Activated CD8-positive, alpha-beta memory T cell treated with anti-CD3 and anti-CD28 coated beads for 1 hour (primary cell): ENCODE measurements around the gene CAPZA1.

ENCODE experiments used
- DNase-seq, 2 donors: peaks; one replicate each; pipeline ENCODE4 v3.0.0-alpha.2; 2020; ENCODE audit warnings: low read depth in 1 of 2; ENCODE audit errors: extremely low read depth in 1 of 2

The CAPZA1 gene

DNA sequence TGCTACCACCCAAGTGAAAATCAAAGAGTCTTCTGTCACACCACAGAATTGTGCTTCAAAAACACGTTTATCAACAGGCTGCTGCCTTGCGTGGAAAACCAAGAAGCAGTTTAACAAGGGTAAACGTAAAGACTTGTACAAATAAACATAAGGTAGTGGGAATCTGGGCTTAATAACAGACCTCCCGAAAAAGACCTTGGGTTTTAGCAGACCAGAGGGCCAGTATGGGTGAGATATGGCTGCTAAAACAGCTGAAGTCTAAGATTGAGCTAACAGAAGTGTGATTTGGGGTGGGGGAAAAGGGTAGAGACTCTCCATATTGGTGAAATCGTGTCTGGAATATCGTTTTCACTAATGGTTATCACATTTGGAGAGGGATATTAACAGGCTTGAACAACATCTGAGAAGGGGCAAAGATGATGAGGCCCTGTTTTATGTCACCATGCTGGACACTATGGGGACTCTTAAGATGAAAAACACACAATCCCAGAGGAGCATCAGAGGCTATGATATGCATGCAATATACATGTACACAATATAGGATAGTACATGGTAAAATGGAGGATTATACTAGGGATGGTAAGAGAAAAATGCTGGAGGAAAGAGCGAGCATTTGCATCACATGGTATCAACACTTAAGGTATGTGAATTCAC, 56.2 kb downstream of the CAPZA1 start:
- no peak for DNase-seq

DNA sequence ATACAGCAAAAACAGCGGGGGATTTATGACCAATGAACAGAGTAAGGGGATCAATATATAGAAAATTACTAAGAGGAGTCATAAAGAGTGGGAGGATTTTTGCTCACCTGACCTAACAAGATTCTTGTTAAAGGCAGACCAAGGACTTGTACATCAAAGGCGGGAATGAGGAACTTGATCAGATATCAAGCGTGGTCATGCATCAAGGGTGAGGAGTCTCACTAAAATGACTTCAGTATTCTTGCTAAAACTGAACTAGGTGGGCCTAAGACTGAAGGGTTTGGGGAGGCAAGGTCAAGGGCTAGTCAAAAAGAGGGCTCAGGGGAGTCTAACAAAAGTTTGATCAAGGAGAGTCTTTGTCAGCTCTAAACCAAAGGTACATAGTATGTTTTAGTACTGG, 56.9 kb downstream of the CAPZA1 start:
- no peak for DNase-seq

DNA sequence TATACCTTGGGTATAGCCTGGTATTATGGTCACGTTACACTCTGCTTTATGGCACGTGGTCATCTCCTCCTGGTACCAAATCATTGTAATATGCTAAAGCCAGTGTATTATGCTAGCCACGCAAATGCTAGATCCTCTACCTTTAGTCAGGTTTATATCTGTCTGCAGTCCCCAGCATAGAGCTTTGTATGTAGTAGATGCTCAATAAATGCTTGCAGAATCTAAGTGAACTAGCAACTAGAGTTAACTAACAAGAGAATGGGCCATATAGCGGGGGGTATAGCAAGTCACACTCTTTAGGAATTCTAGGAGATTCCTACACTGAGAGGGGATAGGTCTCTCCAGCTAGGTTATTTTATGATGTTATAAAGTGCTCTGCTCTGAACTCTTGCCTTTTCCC, 57.9 kb downstream of the CAPZA1 start:
- DNase-seq = no peak

DNA sequence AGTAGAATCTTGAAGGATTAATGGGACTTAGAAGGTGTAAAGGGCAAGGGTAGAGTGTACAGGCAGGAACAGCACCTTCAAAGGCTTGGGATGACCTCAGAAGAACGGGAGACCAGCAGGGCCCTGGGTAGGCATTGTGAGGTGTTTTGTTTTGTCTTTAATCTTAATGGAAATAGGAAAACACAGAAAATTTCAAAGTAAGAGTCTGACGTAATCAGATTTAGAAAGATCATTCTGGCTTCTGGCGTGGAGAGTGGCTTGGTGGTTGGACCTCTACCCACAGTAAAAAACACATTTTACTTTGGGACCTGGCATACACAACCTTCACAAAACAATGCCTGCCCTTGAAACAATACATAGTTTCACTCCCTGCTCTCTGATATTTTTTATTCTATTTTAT, 59.0 kb downstream of the CAPZA1 start:
- no peak for DNase-seq

DNA sequence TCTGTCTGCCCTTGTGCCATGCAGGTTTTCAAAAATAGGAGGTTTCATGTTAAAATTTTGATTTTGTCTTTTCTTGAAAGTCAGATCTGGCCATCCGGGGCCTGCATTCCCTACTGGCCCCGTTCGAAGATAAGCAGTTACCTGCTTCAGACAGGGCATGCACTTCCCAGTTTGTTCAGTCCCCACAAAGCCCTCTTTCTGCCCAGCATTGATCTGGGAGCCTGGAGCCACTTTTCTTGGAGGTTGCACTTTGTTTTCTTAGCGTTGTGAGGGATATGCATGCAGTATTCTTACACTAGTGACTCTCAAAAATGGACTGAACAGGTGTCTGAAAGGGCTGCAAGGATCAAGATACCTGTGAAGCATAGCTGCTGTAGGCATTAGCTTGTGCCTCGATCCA, 66.3 kb downstream of the CAPZA1 start:
- DNase-seq = no peak

DNA sequence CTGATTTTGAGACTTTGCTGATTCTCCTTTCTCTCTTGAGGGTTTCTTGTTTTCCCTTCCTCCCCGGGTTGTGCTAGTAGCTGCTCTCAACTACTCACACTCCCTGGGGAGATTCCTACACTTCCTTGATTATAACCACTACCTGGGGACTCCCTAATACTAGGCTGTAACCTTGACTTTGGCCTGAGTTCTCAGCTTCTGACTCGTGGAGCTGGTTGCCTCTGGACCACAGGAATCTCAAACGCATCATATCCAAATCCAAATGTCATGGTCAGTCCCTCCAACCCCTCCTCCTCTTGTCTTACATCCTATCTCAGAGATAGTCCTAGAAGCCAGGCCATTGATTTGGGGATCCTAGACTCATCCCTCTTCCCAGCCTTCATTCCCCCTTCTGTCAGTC, 66.8 kb downstream of the CAPZA1 start:
- DNase-seq = no peak

DNA sequence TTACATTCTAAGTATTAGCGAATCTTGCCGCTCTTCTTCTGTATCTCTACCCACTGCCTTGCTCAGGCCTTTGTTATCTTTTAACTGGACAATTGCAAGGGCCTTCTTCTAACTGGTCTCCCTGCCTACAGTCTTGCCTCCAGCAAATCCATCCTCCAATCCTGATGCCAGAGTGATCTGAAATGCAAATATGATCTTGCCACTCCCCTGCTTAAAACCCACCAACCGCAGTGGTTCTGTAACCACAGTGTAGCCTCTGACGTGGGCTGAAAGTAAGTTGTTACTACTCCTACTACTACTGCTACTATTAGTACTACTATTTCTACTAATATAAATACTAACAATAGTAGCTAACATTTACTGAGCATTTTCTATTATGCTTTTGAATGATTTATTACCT, 67.2 kb downstream of the CAPZA1 start:
- no peak for DNase-seq

DNA sequence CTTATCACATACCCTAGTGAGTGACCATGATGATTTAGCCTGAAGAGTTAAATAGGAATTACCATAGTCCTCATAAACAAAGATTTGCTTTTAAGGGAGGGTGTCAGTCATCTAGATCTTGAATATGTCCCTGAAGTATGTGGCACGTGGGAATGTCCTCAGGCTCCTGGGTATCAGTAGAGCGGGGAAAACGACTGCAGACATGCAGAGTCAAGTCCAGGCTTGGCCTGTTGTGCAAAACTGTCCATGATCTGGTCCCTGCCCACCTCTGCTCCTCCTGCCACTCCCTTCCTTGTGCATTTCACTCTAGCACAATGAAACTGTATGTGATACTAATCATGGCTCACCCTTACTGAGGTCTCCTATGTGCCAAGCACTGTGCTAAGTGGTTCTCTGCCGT, 67.7 kb downstream of the CAPZA1 start:
- DNase-seq = no peak

DNA sequence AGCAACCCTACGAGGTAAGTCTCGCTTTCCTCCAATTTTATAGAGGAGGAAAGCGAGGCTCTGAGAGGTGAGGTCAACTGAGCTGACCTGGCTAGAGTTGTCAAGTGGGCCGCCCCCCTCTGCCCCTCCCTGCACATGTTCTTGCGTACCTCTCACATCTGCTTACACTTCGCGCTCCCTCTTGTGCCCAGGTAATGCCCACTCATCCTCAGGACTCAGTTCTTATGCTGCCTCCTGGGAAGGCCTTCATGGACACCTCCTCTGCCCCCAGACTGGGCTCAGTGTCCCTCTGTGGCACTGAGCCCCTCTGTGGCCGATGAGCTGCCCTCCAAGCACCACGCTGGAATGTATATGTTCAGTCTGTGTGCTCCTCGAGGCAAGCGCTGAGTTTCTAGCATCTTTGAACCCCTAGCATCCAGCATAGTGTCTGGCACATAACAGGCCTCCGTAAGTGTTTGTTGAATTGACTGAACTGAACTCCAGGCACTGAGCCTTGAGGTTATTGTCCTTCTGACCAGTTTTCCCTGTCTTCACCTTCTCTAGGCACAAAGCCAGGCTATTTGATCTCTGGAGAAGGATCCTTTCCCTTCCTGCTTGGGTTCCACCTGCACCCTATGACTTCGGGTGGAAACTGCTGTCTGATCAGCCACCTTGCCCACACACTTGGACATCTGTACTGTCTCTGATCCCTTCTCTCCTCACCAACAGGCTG, 68.3 kb downstream of the CAPZA1 start:
- DNase-seq = no peak

DNA sequence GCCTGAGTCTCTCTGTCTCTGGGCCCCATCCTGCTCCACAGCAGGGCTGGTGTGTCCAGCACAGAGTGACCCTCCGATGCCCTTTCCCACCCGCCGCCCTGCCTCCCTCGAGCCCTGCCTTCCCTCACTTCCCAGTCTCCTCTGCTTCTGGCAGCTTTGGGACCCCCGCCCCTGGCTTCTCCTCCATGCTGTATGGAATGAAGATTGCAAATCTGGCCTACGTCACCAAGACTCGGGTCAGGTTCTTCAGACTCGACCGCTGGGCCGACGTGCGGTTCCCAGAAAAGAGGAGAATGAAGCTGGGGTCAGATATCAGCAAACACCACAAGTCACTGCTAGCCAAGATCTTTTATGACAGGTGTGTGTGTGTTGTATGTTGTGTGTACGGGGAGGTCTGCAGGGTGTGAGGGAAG, 69.2 kb downstream of the CAPZA1 start:
- DNase-seq = no peak

DNA sequence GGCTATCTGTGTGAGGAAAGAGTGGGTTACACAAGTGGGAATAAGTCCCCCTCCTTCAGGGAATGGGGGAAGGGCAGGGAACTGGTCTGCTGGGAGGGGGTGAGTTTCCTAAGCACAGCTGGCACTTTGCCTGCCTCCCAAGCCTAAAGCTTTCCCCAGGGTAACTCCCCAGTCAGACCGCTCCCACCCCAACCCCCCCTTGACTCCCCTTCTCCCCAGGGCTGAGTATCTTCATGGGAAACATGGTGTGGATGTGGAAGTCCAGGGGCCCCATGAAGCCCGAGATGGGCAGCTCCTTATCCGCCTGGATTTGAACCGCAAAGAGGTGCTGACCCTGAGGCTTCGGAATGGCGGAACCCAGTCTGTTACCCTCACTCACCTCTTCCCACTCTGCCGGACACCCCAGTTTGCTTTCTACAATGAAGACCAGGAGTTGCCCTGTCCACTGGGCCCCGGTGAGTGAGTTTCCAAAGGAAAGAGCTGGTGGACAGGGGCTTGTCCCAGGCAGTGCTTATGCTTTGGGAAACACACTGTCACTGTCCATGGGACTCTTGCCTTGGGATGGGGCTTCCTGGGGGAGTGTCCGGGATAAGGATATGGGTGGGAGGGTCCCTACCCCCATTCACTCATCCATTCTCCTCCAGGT, 69.7 kb downstream of the CAPZA1 start:
- no peak for DNase-seq

DNA sequence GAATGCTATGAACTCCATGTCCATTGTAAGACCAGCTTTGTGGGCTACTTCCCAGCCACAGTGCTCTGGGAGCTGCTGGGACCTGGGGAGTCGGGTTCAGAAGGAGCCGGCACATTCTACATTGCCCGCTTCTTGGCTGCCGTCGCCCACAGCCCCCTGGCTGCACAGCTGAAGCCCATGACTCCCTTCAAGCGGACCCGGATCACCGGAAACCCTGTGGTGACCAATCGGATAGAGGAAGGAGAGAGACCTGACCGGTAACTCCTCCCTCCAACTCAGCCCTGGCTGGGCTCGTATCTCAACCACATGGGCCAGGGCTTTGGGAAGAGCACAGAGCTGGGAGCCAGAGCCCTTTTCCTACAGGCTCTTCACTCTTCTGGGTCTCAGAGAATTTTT, 70.2 kb downstream of the CAPZA1 start:
- no peak for DNase-seq

DNA sequence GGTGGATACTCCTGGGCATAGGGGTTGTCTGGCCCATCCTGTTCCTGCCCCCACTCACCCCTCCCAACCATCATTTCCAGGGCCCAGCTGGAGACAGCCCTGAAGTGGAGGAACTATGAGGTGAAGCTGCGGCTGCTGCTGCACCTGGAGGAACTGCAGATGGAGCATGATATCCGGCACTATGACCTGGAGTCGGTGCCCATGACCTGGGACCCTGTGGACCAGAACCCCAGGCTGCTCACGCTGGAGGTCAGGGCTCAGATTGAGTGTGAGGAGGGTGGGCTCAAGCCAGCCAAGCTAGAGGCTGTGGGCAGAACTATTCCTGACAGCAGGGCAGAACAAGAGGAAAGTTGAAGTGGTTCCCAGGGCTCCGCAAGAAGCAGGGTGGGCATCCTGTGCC, 73.0 kb downstream of the CAPZA1 start:
- DNase-seq = no peak

DNA sequence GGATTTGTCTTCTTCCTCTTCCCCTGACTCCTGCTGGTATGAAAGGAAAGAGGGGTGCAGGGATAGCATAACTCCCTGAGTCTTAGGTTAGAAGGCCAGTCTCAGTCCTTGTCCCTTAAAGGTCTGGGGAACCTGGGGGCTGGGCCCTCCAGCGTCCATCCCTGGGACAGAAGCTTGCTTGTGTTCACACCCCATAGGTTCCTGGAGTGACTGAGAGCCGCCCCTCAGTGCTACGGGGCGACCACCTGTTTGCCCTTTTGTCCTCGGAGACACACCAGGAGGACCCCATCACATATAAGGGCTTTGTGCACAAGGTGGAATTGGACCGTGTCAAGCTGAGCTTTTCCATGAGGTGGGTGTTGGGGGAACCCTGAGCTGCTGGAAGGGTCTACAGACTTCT, 74.2 kb downstream of the CAPZA1 start:
- DNase-seq = no peak

DNA sequence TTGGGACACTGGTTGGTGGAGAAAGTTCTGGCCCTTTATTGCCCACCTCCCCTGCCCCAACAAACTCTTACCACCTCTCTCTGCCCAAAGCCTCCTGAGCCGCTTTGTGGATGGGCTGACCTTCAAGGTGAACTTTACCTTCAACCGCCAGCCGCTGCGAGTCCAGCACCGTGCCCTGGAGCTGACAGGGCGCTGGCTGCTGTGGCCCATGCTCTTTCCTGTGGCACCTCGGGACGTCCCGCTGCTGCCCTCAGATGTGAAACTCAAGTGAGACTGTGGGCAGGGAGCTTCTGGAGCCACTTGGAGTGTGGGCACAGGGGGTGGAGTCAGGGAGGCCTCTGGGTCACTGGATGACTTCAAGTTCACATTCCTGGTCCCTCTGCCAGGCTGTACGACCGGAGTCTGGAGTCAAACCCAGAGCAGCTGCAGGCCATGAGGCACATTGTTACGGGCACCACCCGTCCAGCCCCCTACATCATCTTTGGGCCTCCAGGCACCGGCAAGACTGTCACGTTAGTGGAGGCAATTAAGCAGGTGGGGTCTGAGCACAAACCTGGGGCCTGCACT, 74.8 kb downstream of the CAPZA1 start:
- no peak for DNase-seq

DNA sequence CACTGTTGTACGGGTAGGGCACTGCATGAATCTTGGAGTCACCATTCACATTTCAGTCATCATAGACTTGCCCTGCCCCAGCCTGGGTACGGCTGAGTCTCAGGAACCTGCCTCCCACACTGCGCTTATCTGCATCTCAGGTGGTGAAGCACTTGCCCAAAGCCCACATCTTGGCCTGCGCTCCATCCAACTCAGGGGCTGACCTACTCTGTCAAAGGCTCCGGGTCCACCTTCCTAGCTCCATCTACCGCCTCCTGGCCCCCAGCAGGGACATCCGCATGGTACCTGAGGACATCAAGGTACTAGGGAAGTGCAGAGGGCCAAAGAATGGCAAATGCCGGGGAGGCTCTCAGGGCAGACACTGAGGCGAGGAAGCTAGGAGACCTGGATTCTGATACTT, 75.6 kb downstream of the CAPZA1 start:
- no peak for DNase-seq

DNA sequence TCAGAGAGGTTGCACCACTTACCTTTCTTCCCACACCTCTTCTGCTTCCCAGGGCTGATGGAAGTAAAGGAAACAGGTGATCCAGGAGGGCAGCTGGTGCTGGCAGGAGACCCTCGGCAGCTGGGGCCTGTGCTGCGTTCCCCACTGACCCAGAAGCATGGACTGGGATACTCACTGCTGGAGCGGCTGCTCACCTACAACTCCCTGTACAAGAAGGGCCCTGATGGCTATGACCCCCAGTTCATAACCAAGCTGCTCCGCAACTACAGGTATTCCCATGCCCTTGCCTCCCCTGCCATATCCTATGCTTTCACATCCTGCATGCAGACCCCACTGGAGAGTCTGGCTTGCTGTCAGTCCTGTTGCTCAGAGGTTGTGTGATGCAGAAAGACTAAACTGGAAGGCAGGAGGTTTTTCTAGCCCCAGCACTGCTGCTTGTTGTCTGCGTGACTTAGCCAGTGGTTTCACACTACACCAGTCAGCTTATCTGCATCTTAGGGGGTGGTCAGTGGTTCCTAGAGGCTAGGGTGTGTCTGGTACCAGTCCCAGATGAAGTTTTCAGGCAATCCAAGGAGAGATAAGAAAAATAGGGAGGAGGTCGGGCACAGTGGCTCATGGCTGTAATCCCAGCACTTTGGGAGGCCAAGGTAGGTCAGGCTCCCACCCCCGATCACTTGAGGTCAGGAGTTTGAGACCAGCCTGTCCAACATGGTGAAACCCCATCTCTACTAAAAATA, 77.1 kb downstream of the CAPZA1 start:
- DNase-seq = no peak

DNA sequence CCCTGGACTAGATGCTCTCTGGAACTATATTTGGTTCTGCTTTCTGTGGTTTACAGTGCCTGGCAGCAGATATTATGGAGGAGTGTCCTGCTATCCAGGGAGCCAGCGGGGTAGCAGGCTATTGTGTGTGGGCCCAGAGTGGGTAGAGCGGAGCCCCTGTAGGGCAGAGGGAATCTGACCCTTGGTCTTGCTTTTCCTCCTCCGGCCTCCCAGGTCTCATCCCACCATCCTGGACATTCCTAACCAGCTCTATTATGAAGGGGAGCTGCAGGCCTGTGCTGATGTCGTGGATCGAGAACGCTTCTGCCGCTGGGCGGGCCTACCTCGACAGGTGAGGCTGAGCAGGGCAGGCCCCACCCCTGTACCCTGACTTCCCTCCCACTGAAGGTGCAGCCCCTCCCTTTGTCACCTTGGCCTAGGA, 78.2 kb downstream of the CAPZA1 start:
- DNase-seq = no peak

DNA sequence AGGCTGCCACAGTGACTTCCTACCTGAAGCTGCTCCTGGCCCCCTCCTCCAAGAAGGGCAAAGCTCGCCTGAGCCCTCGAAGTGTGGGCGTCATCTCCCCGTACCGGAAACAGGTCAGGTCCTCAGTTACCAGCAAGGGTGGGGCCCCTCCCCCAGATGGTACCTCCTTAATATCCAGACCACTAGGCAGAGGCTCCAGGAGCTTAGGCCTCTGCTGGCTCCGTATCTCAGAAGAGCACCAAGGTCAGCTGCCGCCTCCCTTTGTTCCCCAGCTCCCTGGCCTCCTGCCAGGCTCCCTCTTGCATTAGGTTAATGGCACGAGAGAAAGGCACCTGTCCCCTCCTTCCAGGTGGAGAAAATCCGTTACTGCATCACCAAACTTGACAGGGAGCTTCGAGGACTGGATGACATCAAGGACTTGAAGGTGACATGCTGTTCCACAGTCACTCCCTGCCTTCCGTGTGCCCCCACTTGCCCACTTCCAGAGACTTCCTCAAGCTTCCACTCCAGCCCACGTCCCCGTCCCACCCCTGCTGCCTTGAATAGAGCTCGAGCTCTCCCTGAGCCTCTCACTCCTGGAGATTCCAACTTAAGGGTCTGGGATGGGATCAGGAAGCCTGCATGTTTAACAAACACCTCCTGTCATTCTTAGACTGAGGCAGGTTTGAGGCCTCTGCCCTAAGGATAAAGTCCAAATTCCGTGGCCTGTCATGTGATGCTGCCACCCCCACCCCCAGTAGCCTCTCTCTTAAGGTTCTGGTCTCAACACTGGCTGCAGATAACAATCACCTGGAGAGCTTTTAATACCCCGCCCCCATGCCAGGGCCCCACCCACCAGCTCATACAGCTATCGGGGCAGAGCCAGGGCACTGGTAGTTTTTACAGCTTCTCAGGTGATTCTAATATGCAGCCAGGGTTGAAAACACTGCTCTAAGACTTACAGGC, 79.0 kb downstream of the CAPZA1 start:
- no peak for DNase-seq

DNA sequence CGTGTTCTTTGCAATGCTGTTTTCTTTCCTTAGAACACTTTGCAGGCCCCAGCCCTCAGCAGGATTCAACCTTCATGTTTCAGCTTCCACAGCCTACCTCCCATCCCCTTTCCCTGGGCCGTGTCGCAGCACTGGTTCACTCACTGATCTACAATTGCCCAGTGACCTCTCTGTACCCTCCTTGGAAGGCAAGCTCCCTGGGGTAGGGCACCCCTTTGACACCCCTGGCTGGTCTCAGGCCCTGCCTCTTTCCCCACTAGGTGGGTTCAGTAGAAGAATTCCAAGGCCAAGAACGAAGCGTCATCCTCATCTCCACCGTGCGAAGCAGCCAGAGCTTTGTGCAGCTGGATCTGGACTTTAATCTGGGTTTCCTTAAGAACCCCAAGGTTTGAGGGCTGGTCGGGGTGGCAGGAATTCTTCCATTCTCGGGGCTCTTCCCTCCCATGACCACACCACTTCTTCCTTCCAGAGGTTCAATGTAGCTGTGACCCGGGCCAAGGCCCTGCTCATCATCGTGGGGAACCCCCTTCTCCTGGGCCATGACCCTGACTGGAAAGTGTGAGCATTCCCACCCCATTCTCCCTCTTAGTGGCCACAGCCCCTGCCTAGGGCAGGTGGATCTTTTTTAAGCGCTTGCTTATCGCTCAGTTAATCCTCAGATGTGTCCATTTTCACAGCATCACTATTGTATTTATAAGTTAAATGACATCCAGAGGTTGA, 80.0 kb downstream of the CAPZA1 start:
- no peak for DNase-seq
